ENCODE measurements around the gene BTN1A1.
"Not testable (repeated sequence)": the region's sequence is repeated elsewhere in the genome, so short reads cannot be mapped to it uniquely, and the experiment has no call there.

BTN1A1 gene

GRCh38 chr6:26500102-26500501, at the start of gene BTN1A1:
TSS of gene BTN1A1 (plus strand) at chr6:26500303. CDS start at chr6:26501287, 984 bp downstream.
- DNase-seq = no peak

GRCh38 chr6:26452631-26453235, 47.4 kb upstream of the BTN1A1 start:
- no peak for DNase-seq

- no peak for DNase-seq
These were observed 45.5 kb upstream of the BTN1A1 start for GRCh38 chr6:26454631-26455030.

- DNase-seq = no peak
These were observed 44.6 kb upstream of the BTN1A1 start for GRCh38 chr6:26455357-26455970.

- DNase-seq = no peak
These were observed 42.8 kb upstream of the BTN1A1 start for GRCh38 chr6:26457264-26457805.

- peak; percentile 74 for DNase-seq
These were observed 42.1 kb upstream of the BTN1A1 start, which contains the start of gene BTN2A1 for GRCh38 chr6:26457806-26458688. TSS of gene BTN2A1 (plus strand) at chr6:26457955. CDS start at chr6:26458637, 682 bp downstream.

GRCh38 chr6:26459023-26459810, 40.9 kb upstream of the BTN1A1 start:
- DNase-seq = no peak

- DNase-seq = not testable (repeated sequence)
These were observed 38.8 kb upstream of the BTN1A1 start for GRCh38 chr6:26461353-26461752.

- DNase-seq = no peak
These were observed 36.1 kb upstream of the BTN1A1 start for GRCh38 chr6:26464014-26464413.

- no peak for DNase-seq
These were observed 35.5 kb upstream of the BTN1A1 start for GRCh38 chr6:26464416-26465131.

GRCh38 chr6:26465776-26466175, 34.3 kb upstream of the BTN1A1 start:
- DNase-seq = no peak

- DNase-seq = no peak
These were observed 31.3 kb upstream of the BTN1A1 start for GRCh38 chr6:26468829-26469228.

GRCh38 chr6:26470643-26471042, 29.5 kb upstream of the BTN1A1 start:
- DNase-seq = no peak

GRCh38 chr6:26471970-26472369, 28.1 kb upstream of the BTN1A1 start:
- no peak for DNase-seq

GRCh38 chr6:26472549-26473290, 27.4 kb upstream of the BTN1A1 start:
- no peak for DNase-seq

- no peak for DNase-seq
These were observed 26.7 kb upstream of the BTN1A1 start for GRCh38 chr6:26473429-26473757.

GRCh38 chr6:26473758-26474438, 26.2 kb upstream of the BTN1A1 start:
- peak; percentile 72 for DNase-seq

- DNase-seq = no peak
These were observed 25.6 kb upstream of the BTN1A1 start for GRCh38 chr6:26474439-26474881.

GRCh38 chr6:26475823-26476729, 24.0 kb upstream of the BTN1A1 start:
- no peak for DNase-seq

GRCh38 chr6:26476896-26477295, 23.2 kb upstream of the BTN1A1 start:
- no peak for DNase-seq

All from activated CD8-positive, alpha-beta memory T cell treated with anti-CD3 and anti-CD28 coated beads, Interleukin-2, amount 50 U/mL, for 48 hours (primary cell).